Right lobe of liver (tissue), 4 donors: ENCODE measurements around the gene SVIL.

Experiments used
- CTCF ChIP-seq, 4 donors: fragments of 200-600 bp in 3 of 4; fragments of 450-650 bp in 1 of 4; IDR thresholded peaks; one replicate each; pipeline versions ENCODE4 v1.5.1 to v1.8.0; 2016 to 2022; ENCODE audit warnings: antibody characterized with exemption in 4 of 4, mild to moderate bottlenecking in 2 of 4
- POLR2A ChIP-seq: fragments of 450-650 bp; IDR thresholded peaks from one replicate; pipeline ENCODE4 v1.6.1; 2017; ENCODE audit warnings: antibody characterized with exemption, mild to moderate bottlenecking
- donor health status: DM: no; HTN: no; CAD: no.
- donor health status: DM: no; HTN: no; CAD: no.
- donor health status: DM: no; HTN: yes; CAD: no.

- no peak for TF ChIP-seq POLR2A
- no peak for TF ChIP-seq CTCF (IDR thresholded peaks at IDR 0.05)
Measured at GRCh38 chr10:29508554-29509244, 126.1 kb downstream of the SVIL start.
